IMR-90 (cell line): ENCODE data around the gene TBC1D1. TPM values are rescaled to one million over a fixed set of nuclear protein-coding genes. Genes with fewer than 3 reads are reported as not detected.

Experiments
- ATAC-seq: fragments of 200-7000 bp; cut with Tn5 transposase; 2 replicates; pipeline ENCODE4 v1.9.1; 2020; ENCODE audit warnings: low read depth, mild to moderate bottlenecking, moderate library complexity
- BruUV-seq: library from RNA; stranded (reverse); fragments of 400-500 nt; replicated peaks from 2 replicates; lab custom pipeline; 2021; lab: Mats Ljungman, UMichigan
- CTCF ChIA-PET: fragments of 300-600 bp; formaldehyde crosslinking; extraction: SDS; loops from one replicate; lab custom pipeline; 2021; ENCODE audit warnings: antibody characterized with exemption; lab: Yijun Ruan, JAX
- POLR2A ChIA-PET: fragments of 300-600 bp; sonication (Branson Sonifier 250); formaldehyde crosslinking; loops from one replicate; lab custom pipeline; 2022; ENCODE audit warnings: antibody characterized with exemption; ENCODE audit not compliant: unreplicated experiment; lab: Charles Lee
- DNase-seq: peaks from one replicate; pipeline ENCODE4 v3.0.0; 2013
- H2AFZ ChIP-seq: replicated peaks from 2 replicates; pipeline ENCODE3; 2013; ENCODE audit warnings: low read length, mild to moderate bottlenecking; ENCODE audit not compliant: poor library complexity
- H2AK5ac ChIP-seq: 2 replicates; pipeline ENCODE4 v1.6.1; 2013; ENCODE audit warnings: low read depth, low read length, inconsistent platforms
- H2AK9ac ChIP-seq: replicated peaks from 2 replicates; pipeline ENCODE3; 2013; ENCODE audit warnings: mild to moderate bottlenecking, low read depth, low read length, moderate library complexity; ENCODE audit not compliant: poor library complexity
- H2BK120ac ChIP-seq: 2 replicates; pipeline ENCODE4 v1.6.1; 2013; ENCODE audit warnings: low read depth, low read length, inconsistent platforms
- H2BK15ac ChIP-seq: 3 replicates; pipeline ENCODE4 v1.6.1; 2013; ENCODE audit warnings: low read depth, low read length, inconsistent platforms
- H2BK20ac ChIP-seq: 2 replicates; pipeline ENCODE4 v1.6.1; 2013; ENCODE audit warnings: low read depth, mild to moderate bottlenecking, inconsistent platforms, low read length, moderate library complexity
- H2BK5ac ChIP-seq: 2 replicates; pipeline ENCODE4 v1.6.1; 2013; ENCODE audit warnings: mild to moderate bottlenecking, low read depth, low read length, inconsistent platforms; ENCODE audit not compliant: poor library complexity, severe bottlenecking
- H3K14ac ChIP-seq: replicated peaks from 2 replicates; pipeline ENCODE4 v1.6.1; 2013; ENCODE audit warnings: low read depth, low read length, inconsistent platforms
- H3K18ac ChIP-seq: 2 replicates; pipeline ENCODE4 v1.6.1; 2013; ENCODE audit warnings: low read depth, low read length, control low read depth
- H3K23ac ChIP-seq: 2 replicates; pipeline ENCODE4 v1.6.1; 2013; ENCODE audit warnings: low read depth, low read length, inconsistent platforms
- H3K27ac ChIP-seq: 2 replicates; pipeline ENCODE4 v1.5.1; 2013; ENCODE audit warnings: mild to moderate bottlenecking, control low read depth, low read length; ENCODE audit not compliant: insufficient read depth
- H3K27me3 ChIP-seq: 2 replicates; pipeline ENCODE4 v1.6.1; 2013; ENCODE audit warnings: low read length; ENCODE audit not compliant: control insufficient read depth, insufficient read depth
- H3K36me3 ChIP-seq: 2 replicates; pipeline ENCODE4 v1.6.1; 2013; ENCODE audit warnings: low read length, mixed read lengths; ENCODE audit not compliant: control insufficient read depth, insufficient read depth
- H3K4ac ChIP-seq: 2 replicates; pipeline ENCODE4 v1.6.1; 2013; ENCODE audit warnings: low read depth, low read length, inconsistent platforms
- H3K4me1 ChIP-seq: 2 replicates; pipeline ENCODE4 v1.6.1; 2013; ENCODE audit warnings: low read length, mixed read lengths; ENCODE audit not compliant: control insufficient read depth, insufficient read depth
- H3K4me2 ChIP-seq: 2 replicates; pipeline ENCODE4 v1.6.1; 2013; ENCODE audit warnings: low read depth, mild to moderate bottlenecking, control low read depth, low read length, moderate library complexity
- H3K4me3 ChIP-seq: 2 replicates; pipeline ENCODE4 v1.5.1; 2013; ENCODE audit warnings: low read depth, mild to moderate bottlenecking, control low read depth, low read length, moderate library complexity; ENCODE audit not compliant: insufficient read depth
- H3K56ac ChIP-seq: 2 replicates; pipeline ENCODE4 v1.6.1; 2013; ENCODE audit warnings: low read length, inconsistent platforms; ENCODE audit not compliant: insufficient read depth; ENCODE audit errors: extremely low read depth
- H3K79me1 ChIP-seq, 2 experiments: 2 replicates each; pipeline ENCODE4 v1.6.1; 2013; ENCODE audit warnings: low read length in 2 of 2, inconsistent platforms in 1 of 2, low read depth in 1 of 2
- H3K9ac ChIP-seq: 2 replicates; pipeline ENCODE4 v1.6.1; 2013; ENCODE audit warnings: low read depth, low read length, control low read depth
- H3K9me1 ChIP-seq: 2 replicates; pipeline ENCODE4 v1.6.1; 2013; ENCODE audit warnings: low read length, inconsistent platforms; ENCODE audit not compliant: insufficient read depth
- H3K9me3 ChIP-seq: 2 replicates; pipeline ENCODE4 v1.6.1; 2013; ENCODE audit warnings: low read length; ENCODE audit not compliant: control insufficient read depth, insufficient read depth
- H4K20me1 ChIP-seq: 2 replicates; pipeline ENCODE4 v1.6.1; 2013; ENCODE audit warnings: low read length, inconsistent platforms; ENCODE audit not compliant: insufficient read depth
- H4K5ac ChIP-seq: 2 replicates; pipeline ENCODE4 v1.6.1; 2013; ENCODE audit warnings: mild to moderate bottlenecking, low read depth, low read length, control low read depth
- H4K8ac ChIP-seq, 2 experiments: 2 replicates each; pipeline ENCODE4 v1.6.1; 2013; ENCODE audit warnings: low read depth in 2 of 2, low read length in 2 of 2, control low read depth in 1 of 2, inconsistent platforms in 1 of 2
- H4K91ac ChIP-seq: 2 replicates; pipeline ENCODE4 v1.6.1; 2013; ENCODE audit warnings: low read depth, low read length, inconsistent platforms; ENCODE audit not compliant: insufficient read depth
- CEBPB ChIP-seq: IDR thresholded peaks from 2 replicates; pipeline ENCODE4 v1.6.1; 2012; ENCODE audit warnings: low read depth, low read length, improper control_type of control experiment
- CHD1 ChIP-seq: IDR thresholded peaks from 2 replicates; pipeline ENCODE4 v1.6.1; 2012; ENCODE audit warnings: low read depth, low read length, improper control_type of control experiment
- CTCF ChIP-seq: conservative IDR thresholded peaks from 2 replicates; pipeline ENCODE4 v1.5.1; 2012; ENCODE audit warnings: mild to moderate bottlenecking, low read depth, low read length, improper control_type of control experiment
- ELK1 ChIP-seq: fragments of 150-350 bp; IDR thresholded peaks from 2 replicates; pipeline ENCODE4 v1.6.1; 2016; ENCODE audit warnings: low read depth, mild to moderate bottlenecking, low read length, moderate library complexity, borderline replicate concordance
- FOS ChIP-seq: fragments of 150-350 bp; IDR thresholded peaks from 2 replicates; pipeline ENCODE4 v1.6.1; 2016; ENCODE audit warnings: low read depth, low read length
- MXI1 ChIP-seq: IDR thresholded peaks from 2 replicates; pipeline ENCODE4 v1.6.1; 2012; ENCODE audit warnings: low read depth, mild to moderate bottlenecking, low read length, moderate library complexity, borderline replicate concordance
- POLR2A ChIP-seq: IDR thresholded peaks from 2 replicates; pipeline ENCODE4 v1.6.1; 2012; ENCODE audit warnings: mild to moderate bottlenecking, low read depth, low read length
- RAD21 ChIP-seq: IDR thresholded peaks from 2 replicates; pipeline ENCODE4 v1.6.1; 2012; ENCODE audit warnings: low read length, improper control_type of control experiment
- RFX5 ChIP-seq: IDR thresholded peaks from 2 replicates; pipeline ENCODE4 v1.8.0; 2012; ENCODE audit warnings: low read depth, mild to moderate bottlenecking, low read length, moderate library complexity
- SMC3 ChIP-seq: fragments of 150-350 bp; IDR thresholded peaks from 2 replicates; pipeline ENCODE4 v1.6.1; 2016; ENCODE audit warnings: low read depth, mild to moderate bottlenecking, antibody characterized with exemption, low read length, moderate library complexity
- USF2 ChIP-seq: fragments of 150-350 bp; IDR thresholded peaks from 2 replicates; pipeline ENCODE4 v1.6.1; 2017; ENCODE audit warnings: mild to moderate bottlenecking, antibody characterized with exemption, low read length, low read depth
- WGBS, 2 experiments: methylation state at CpG; one replicate each; pipeline versions ENCODE4 v1.1.5 to v1.1.7; 2013; ENCODE audit warnings: missing lambda C conversion rate in 2 of 2; ENCODE audit not compliant: insufficient read length in 1 of 2; ENCODE audit errors: extremely low coverage in 2 of 2; 5-methylcytosine and 5-hydroxymethylcytosine counted together
- dilution Hi-C: fragments of 300-500 bp; cut with HindIII; formaldehyde crosslinking; loops from one replicate; pipeline ENCODE4 v1.14.3; 2018; ENCODE audit warnings: low sequenced_read_pairs; ENCODE audit not compliant: unreplicated experiment
- in situ Hi-C: fragments of 300-500 bp; cut with MboI; formaldehyde crosslinking; loops from 3 replicates; pipeline ENCODE4 v1.14.3; 2019; ENCODE audit warnings: low sequenced_read_pairs, inconsistent platforms, mixed read lengths
- intact Hi-C: fragments of 100-400 bp; cut with micrococcal nuclease; formaldehyde crosslinking; loops from 2 replicates; pipeline ENCODE4 v1.10.0; 2022
- polyA plus RNA-seq, 3 experiments: library from polyadenylated mRNA; depleted of rRNA; stranded (reverse); fragments of >200 nt; gene quantifications; 2 replicates each; pipeline ENCODE4 v1.2.3, GENCODE V29; 2012; ENCODE audit warnings: low replicate concordance in 1 of 3
- total RNA-seq: library from RNA; depleted of rRNA; stranded (reverse); fragments of >200 nt; gene quantifications from 2 replicates; pipeline ENCODE4 v1.2.3, GENCODE V29; 2012

Gene TBC1D1
- total and polyA plus RNA-seq, 2 of the 4 experiments (the other 2 are of a cell fraction): 42.4 to 104 TPM

- POLR2A ChIA-PET: interaction anchor here (0.5 kb wide), 1 partner anchor 116 kb away, joined by 7 read pairs; no protein-coding TSS in a partner anchor
- H4K8ac ChIP-seq: no peak overlapping the region; a peak in 1 of 4 replicates
- peak overlapping the region; percentile 74 for H2AK9ac ChIP-seq
- H4K20me1 ChIP-seq: no peaks in the 10 kb centered on the region
- peak overlapping the region; percentile 60; the same call in 1 of the 2 replicates for H2BK20ac ChIP-seq
- H3K14ac ChIP-seq: 0 out of 2 replicates have a peak overlapping the region, but pooled peaks have one; percentile 39
- intact Hi-C loops (no loop called here), dilution Hi-C loops (no loop called here), in situ Hi-C loops (loop anchor here (5.0 kb wide), 1 partner anchor 494 kb away; no protein-coding TSS in a partner anchor)
- 90% methylated on average over 2 of the region's 11 CpGs; no CpG with 5 or more reads in 1 of the 2 experiments for whole genome bisulfite sequencing, 2 experiments
- no peak for DNase-seq
- peak overlapping the region; percentile 56 for H2BK120ac ChIP-seq
- no peaks in the 10 kb centered on the region for H3K36me3 ChIP-seq
- H3K9ac ChIP-seq: no peak overlapping the region
- no peak overlapping the region; the same call in 1 of the 2 replicates for H3K18ac ChIP-seq
- CTCF ChIA-PET: no interaction called here
- BruUV-seq: no TSS peak
- no peak overlapping the region for H3K27ac ChIP-seq
- peak overlapping the region; percentile 83 for H2AK5ac ChIP-seq
- no peaks in the 10 kb centered on the region for H3K27me3 ChIP-seq
- H3K4me1 ChIP-seq: peaks cover 12% of the 10 kb centered on the region
- no peak for ATAC-seq
- no peaks in the 10 kb centered on the region for H3K9me3 ChIP-seq
- peak overlapping the region; percentile 37; the same call in 1 of the 2 replicates for H4K91ac ChIP-seq
- no peak overlapping the region for H3K4me3 ChIP-seq
- no peaks in the 10 kb centered on the region for H3K9me1 ChIP-seq
- H3K79me1 ChIP-seq: no peaks in the 10 kb centered on the region
- peak overlapping the region; percentile 65 for H3K4ac ChIP-seq
- TF ChIP-seq ELK1 (no peak), RAD21 (no peak), USF2 (no peak), CEBPB (no peak), SMC3 (no peak), RFX5 (no peak), FOS (no peak), MXI1 (no peak), CHD1 (no peak), CTCF (no peak), POLR2A (no peak)
- no peak overlapping the region for H4K5ac ChIP-seq
- H2BK5ac ChIP-seq: no peak overlapping the region
- peak overlapping the region; percentile 41 for H2AFZ ChIP-seq
- H3K56ac ChIP-seq: no peak overlapping the region
- H3K4me2 ChIP-seq: no peak overlapping the region
- peak overlapping the region; percentile 54; the same call in 2 of the 3 replicates for H2BK15ac ChIP-seq
- no peak overlapping the region for H3K23ac ChIP-seq
Measured at GRCh38 chr4:38177641-38178391, 286.9 kb downstream of the TBC1D1 start.
